ENCODE results near the gene PRKCH.

- TF ChIP-seq POLR2AphosphoS5 (IDR thresholded peaks at IDR 0.05; ENCODE audit: low read depth, low read length) (no peak), SPI1 (IDR thresholded peaks at IDR 0.05; ENCODE audit: low read depth, low read length) (no peak)
Measured at GRCh38 chr14:61537563-61538463, 216.4 kb downstream of the PRKCH start.
